Suppressor macrophage treated with lipopolysaccharide for 1 hour (primary cell): ENCODE results near the gene CLEC2L.
A peak's percentile ranks its signal among the peaks of the same experiment; 100 is the strongest.

Experiments
- DNase-seq, 3 donors: peaks; one replicate each; pipeline ENCODE4 v3.0.0-alpha.2; 2020 to 2022

The CLEC2L gene

DNA sequence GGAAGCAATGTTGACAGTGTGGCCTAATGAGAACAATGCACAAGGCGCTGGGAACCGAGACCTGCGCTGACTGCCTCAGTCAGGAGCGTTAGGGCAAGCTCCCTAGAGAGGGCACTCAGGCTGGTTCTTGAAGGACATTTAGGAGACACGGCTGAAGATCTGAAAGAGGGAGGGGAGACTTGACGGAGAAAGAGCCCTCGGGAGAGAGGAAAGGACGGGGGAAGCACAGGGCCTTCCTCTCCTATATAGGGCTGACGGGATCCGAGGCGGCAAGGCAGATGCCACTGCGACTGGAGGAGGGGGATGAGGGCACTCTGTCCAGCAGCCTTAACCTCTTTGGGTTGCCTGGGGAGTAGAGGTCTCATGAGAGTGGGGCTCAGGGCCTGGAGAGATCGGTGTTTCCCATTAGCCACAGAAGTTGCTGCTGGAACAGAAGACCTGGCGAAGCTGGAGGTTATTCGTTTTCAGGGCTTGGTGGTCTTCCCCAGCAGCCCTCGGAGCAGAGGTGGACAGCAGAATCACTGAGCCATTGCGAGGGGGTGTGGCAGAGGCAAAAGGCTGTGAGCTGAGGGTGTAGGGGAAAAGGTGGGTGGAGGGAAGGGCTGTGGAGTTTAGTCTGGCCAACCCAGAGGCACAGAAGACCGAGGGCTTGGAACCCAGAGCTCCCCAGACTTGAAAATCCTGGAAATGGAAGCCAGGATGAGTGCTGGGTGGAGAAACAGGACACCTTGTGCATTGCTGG lies 36.0 kb downstream of the CLEC2L start:
- no peak for DNase-seq

- DNase-seq: no peak
Observed at GRCh38 chr7:139560199-139560598, 36.7 kb downstream of the CLEC2L start.

DNA sequence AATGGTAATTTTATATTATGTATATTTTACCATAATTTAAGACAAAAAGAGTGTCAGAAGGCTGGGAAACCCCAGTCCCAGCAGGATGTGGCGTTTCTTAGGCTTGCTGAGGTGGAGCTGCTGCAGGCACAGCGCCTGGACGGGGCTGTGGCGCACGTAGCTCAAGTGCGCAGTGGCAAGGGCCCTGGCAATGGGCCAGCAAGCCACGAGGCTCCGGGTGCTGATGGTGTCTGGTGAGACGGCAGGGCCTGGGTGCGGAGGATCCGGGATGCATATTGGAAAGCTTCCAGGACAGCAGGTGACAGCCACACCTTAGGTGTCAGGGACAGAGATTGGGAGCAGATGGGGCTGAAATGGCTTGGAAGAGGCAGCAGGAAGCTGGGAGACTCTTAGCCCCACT lies 37.2 kb downstream of the CLEC2L start:
- DNase-seq: no peak

DNA sequence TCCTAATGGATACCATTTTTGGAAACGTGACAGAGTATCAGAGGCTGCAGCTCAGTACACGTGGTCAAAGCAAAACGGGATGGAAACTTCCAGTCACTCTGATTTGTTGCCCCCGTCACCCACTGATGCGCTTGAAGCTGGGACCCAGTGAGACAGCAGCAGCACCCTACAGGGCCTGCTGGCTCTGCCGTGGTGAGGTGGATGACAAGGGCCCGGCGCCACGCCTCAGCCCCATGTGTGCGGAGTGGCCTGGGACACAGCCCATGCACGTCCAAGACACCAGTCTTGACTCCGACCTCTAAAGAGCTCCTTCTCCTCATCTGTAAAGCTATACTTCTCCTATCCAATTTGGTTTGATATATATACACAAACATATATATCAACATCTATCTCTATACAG lies 39.0 kb downstream of the CLEC2L start:
- DNase-seq: no peak

DNA sequence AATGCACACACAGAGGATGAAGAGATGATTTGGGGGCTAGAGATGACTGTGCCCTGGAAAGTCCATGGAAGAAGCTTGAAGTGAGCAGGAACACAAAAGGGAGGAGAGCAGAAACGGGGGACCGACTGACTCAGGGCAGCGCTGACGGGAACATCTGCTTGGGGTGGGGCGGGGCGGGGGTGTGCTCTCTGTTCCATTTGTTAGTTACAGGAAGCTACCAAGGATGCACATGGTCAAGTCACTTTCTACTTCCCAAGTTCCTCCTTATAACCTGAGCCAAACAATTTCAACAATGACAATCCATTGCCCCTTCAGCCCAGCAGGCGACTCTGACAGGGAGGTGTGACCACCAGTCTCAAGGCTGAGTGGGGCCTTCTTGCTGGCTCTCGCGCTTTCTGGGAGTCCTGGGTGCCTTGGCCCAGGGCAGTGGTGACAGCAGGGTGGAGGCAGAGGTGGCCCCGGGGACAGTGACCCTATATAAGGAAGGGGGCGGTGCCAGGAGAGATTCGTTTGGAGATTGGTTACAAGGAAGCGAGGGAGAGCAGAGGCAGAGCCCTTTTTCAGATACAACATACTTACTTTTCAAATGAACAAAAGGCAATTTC lies 39.6 kb downstream of the CLEC2L start:
- peak; percentile 65 to 73 (median 70) for DNase-seq

DNA sequence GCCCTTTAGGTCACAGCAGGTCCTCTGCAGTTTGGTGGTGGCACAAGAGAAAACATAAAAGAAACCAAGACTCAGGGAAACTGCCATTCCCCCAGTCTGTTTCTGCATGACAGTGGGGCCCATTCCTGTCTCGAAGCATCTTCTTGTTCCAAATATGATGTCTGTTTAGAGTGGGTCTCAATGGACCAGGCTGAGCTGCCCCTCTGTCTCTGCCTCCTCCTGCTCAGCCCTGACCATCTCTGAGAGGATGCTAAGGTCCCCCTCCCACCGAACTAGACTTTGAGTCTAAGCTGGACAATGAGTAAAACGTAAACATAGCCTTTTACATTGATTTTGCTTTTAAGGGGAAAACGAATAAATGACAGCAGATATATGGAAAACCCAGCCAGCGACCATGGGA lies 40.4 kb downstream of the CLEC2L start:
- DNase-seq: no peak

GRCh38 chr7:139566075-139566474 lies 42.6 kb downstream of the CLEC2L start:
- no peak for DNase-seq

GRCh38 chr7:139566736-139567646 lies 43.5 kb downstream of the CLEC2L start:
- DNase-seq: no peak

DNA sequence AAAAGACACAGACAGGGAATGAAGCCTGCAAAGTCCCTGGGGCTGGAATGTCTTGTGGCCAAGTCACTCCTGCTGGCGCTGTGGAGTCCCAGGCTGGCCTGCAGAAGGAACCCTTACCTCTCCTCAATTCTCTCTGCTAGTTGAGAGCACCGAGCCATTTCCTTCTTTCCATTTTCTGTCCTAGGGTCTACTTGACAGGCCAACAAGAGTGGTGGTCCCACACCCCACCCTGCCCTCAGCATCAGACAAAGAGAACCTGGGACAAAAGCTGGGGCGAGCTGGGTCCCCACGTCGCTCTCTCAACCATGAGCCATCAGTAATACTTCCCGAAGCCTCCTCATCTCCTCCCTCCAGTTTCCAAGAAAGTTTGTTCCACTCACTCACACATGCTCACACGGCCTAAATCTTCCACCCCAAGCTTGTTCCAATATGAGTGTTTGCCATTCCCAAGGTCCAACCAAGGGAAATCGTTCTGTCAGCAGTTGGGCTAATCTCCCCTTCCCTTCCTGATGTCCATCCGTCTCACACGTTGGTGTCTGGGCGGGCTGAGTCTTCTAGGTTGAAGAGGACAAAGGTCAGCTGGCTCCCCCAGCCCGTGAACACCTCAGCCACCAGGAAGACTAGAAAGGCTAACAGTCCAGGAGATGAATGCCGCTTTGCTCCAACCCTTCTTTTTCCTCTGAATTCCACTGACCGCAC lies 44.3 kb downstream of the CLEC2L start:
- DNase-seq: no peak

- no peak for DNase-seq
Observed at GRCh38 chr7:139568346-139568675, 44.8 kb downstream of the CLEC2L start.

GRCh38 chr7:139568813-139569490 lies 45.5 kb downstream of the CLEC2L start:
- DNase-seq: no peak

DNA sequence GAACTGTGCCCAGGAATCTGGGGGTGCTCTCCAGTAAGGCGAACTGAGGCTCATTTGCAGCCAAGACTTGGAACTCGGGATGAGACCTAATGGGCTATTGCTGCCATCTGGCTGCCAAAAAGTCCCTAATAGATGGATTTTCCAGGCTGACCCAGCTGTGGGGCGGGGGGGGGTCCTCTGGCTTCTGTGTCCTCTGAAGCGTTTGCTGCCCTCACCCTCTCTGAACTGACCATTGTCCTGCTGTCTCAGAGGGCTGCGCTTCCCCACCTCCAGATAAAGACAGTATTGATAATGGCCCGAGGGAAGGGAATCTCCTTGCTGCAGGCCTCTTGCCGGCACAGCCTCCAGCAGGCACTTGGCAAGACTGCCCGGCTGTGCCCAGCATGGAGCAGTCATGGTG lies 46.6 kb downstream of the CLEC2L start:
- DNase-seq: peak in 1 of 3 donors; percentile 12

- DNase-seq: no peak
Observed at GRCh38 chr7:139570626-139571025, 47.1 kb downstream of the CLEC2L start.

GRCh38 chr7:139571190-139571589 lies 47.7 kb downstream of the CLEC2L start:
- no peak for DNase-seq

DNA sequence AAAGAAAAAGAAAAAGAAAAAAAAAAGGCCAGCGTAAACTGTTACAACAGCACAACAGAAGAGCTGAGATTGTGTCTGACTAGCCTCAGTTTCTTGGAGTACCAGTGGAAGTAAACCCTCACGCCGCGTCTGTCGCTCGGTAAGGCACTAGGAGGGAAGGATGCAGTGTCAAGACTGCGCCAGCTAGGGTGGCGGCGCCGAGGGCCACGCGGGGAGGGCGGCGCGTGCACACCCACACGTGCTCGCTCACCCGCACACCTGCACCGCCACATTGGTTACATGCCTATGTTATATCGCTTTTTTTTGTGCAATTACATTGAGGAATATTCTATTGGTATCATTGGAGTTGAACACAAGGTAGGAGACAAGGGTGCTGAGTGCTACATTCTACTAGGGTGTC lies 48.2 kb downstream of the CLEC2L start:
- DNase-seq: no peak

GRCh38 chr7:139572071-139572470 lies 48.6 kb downstream of the CLEC2L start:
- no peak for DNase-seq

- no peak for DNase-seq
Observed at GRCh38 chr7:139572704-139573385, 49.4 kb downstream of the CLEC2L start.

DNA sequence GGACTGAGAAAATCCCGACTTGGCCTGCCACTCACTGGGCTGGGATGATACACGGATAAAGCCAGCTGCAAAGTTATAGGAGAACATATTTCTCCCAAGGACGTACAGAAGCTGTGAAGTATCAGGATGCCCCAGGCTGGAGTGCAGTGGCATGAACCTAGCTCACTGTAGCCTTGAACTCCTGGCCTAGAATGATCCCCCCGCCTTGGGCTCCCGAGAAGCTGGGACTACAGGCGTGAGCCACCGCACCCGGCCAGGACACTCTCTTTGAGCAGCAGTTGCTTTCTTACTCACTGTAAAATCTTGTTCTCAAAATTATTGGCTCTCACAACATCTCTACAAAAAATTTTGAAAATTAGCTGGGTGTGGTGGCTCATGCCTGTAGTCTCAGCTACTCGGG lies 50.4 kb downstream of the CLEC2L start:
- no peak for DNase-seq

DNA sequence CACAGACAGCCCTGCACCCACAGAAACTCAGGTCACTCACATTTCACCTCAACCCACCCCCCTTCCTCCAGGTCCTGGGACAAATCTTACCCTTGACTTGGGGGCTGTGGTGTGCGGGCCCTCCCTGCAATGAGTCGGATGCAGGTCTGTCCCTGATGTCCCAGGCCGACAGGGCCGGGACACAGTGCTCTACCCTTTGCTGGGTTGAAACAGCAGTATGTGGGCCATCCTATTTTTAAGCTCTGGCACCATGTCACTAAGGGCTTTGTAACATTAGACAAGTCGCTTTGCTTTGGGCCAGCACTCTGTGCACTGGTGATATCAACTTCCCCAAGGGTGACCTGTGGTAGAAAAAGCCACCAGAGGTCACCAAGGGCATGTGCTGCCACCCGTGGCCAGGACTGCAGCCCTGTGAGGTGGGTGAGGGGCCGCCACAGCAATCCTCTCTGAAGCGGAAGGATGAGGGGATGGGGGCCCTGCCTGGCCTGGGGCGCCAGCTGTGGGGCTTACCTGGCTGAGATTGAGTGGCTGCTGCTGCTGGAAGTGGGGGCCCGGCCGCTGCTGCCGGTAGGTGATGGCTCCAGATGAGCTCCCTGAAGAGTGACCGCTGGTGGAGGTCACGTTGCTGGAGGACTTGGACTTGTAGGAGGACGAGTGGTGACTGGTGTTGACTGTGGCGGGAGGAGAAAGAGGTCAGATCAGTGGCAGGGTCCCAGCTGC lies 51.3 kb downstream of the CLEC2L start:
- no peak for DNase-seq

DNA sequence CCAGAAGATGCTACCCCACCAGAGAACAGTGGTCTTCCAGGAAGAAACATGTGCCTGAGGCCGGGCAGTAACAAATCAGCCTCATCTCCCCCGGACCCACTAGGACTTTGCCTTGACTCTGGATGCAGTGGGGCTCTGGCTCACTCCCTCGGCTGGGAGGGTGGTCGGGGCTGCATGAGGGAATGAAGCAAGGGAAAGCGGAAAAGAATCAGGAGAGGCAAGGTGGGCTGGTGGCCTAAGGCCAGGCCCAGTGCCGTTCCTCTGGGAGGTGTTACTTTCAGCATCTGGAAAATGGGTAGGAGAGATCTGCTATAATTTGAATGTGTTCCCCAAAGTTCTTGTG lies 51.8 kb downstream of the CLEC2L start:
- no peak for DNase-seq

GRCh38 chr7:139576179-139576973 lies 52.9 kb downstream of the CLEC2L start:
- no peak for DNase-seq
